Fibroblast of the conjunctiva (primary cell): ENCODE measurements around the gene PRPSAP2.
A peak's percentile ranks its signal among the peaks of the same experiment; 100 is the strongest.
"Not testable (repeated sequence)": the region's sequence is repeated elsewhere in the genome, so short reads cannot be mapped to it uniquely, and the experiment has no call there.

ENCODE experiments used
- DNase-seq: peaks from one replicate; pipeline ENCODE4 v3.0.0-alpha.2; 2010; ENCODE audit warnings: low read depth

PRPSAP2 gene

GRCh38 chr17:18944646-18945045, 86.7 kb downstream of the PRPSAP2 start:
- DNase-seq, result no peak

- DNase-seq, result no peak
Measured at GRCh38 chr17:18946536-18946935, 88.6 kb downstream of the PRPSAP2 start.

DNA sequence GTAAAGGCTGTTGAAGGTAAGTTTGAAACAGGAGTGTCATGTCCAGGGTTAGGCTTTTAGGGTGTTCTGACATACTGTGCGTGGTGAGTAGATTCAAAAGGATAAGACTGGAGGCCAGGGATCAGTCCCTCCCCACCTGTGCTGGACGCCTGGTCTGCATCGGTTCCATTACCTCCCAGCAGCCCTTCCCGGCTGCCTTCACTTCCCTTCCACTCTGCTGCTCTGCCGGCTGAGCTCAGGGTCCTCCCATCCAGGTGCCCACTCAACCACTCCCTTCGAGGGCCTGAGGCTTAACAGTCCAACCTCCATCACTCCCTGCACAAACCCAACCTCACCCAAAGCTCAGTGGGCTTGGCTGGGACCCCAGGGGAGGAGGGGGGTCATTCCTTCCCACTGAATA, 89.9 kb downstream of the PRPSAP2 start:
- DNase-seq, result no peak

DNA sequence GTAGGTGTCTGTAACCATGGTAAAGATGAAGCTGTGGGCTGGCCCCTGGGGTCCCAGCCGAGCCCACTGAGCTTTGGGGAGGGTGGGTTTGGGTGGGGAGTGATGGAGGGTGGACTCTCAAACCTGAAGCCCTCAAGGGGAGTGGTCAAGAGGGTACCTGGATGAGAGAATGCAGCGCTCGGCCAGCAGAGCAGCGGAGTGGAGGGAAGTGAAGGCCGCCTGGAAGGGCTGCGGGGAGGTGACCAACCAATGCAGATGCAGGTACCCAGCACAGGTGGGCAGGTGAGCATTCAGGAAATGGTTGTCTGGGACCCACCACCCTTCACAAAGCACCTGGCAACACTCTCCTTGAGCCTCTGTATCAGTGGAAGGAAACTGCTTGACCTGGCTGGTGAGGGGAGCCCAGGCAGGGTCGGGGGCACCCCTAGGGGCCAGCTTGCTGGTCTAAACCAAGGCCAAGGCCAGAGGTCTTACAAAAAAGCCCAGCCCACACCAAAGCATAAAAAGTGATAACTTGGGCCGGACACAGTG, 90.6 kb downstream of the PRPSAP2 start:
- DNase-seq, result no peak

- no peak for DNase-seq
Measured at GRCh38 chr17:18949566-18949965, 91.6 kb downstream of the PRPSAP2 start.

GRCh38 chr17:18950346-18950745, 92.4 kb downstream of the PRPSAP2 start:
- DNase-seq, result no peak

DNA sequence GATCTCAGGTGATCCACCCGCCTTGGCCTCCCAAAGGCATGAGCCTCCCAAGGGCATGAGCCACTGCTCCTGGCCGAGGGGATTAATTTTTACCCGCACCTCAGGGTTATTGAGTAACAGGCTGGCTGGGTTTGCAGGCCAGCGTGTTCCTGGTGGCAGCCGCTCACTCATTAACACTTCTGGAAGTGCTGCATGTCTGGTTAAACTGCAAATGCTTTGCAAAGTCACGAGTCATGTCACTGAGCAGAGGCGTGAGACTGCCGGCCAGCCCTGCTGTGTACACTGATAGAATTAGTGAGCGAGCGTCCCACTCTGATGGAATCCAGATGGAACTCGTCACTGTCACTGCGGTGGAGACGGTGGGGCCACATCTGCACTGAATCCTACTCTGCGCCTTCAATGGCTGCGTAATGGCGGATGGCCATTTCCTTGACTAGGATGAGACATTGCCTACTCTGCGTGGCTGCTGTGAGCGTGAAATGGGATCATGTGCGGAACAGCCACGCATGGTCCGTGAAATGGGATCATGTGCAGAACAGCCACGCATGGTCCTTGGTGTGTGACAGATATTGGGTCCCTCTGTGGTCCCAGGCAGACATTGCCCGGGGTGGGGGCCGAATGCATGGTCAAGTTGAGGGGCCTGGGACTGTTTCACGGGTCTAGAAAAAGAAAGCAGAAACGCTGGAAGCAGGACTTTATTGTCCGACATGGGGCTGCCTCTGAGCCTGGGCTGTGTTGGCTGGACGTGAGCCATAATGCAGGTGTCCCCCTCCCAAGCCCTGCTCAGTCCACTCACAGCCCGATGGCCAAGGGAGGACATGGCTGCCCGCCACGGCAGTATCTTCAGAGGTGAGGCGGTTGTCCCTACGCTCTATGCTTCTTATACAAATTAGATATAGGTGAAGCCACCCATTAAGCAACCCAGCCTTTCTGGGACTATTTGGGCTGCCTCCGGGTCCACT, 93.3 kb downstream of the PRPSAP2 start:
- no peak for DNase-seq

- DNase-seq, result no peak
Measured at GRCh38 chr17:18951941-18952842, 94.3 kb downstream of the PRPSAP2 start, which contains the start of gene SLC5A10. SLC5A10 (plus strand) TSS chr17:18952165; CDS start chr17:18952206, 41 bp downstream.

GRCh38 chr17:18953231-18953728, 95.3 kb downstream of the PRPSAP2 start:
- no peak for DNase-seq

- no peak for DNase-seq
Measured at GRCh38 chr17:18954321-18954720, 96.4 kb downstream of the PRPSAP2 start.

- DNase-seq, result no peak
Measured at GRCh38 chr17:18955009-18955408, 97.1 kb downstream of the PRPSAP2 start.

- not testable (repeated sequence) for DNase-seq
Measured at GRCh38 chr17:18956021-18956420, 98.1 kb downstream of the PRPSAP2 start.

GRCh38 chr17:18956581-18956980, 98.7 kb downstream of the PRPSAP2 start:
- no peak for DNase-seq

DNA sequence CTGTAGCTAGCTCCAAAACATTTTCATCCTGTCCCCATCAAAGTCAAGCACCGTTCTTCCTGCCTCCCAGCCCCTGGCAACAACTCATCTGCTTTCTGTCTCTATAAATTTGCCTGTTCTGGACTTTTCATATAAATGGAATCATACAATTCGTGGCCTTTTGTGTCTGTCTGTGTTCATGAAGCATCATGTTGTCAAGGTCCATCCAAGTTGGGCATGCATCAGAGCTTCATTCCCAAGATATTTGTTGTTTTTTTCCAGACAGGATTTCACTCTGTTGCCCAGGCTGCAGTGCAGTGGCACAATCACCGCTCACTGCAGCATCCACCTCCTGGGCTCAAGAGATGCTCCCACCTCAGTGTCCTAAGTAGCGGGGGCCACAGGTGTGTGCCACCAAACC, 99.9 kb downstream of the PRPSAP2 start:
- no peak for DNase-seq

- DNase-seq, result no peak
Measured at GRCh38 chr17:18958611-18959010, 100.7 kb downstream of the PRPSAP2 start.

- no peak for DNase-seq
Measured at GRCh38 chr17:18959071-18959844, 101.3 kb downstream of the PRPSAP2 start.

GRCh38 chr17:18959845-18960240, 101.9 kb downstream of the PRPSAP2 start:
- no peak for DNase-seq

- DNase-seq, result no peak
Measured at GRCh38 chr17:18960241-18960665, 102.3 kb downstream of the PRPSAP2 start.

DNA sequence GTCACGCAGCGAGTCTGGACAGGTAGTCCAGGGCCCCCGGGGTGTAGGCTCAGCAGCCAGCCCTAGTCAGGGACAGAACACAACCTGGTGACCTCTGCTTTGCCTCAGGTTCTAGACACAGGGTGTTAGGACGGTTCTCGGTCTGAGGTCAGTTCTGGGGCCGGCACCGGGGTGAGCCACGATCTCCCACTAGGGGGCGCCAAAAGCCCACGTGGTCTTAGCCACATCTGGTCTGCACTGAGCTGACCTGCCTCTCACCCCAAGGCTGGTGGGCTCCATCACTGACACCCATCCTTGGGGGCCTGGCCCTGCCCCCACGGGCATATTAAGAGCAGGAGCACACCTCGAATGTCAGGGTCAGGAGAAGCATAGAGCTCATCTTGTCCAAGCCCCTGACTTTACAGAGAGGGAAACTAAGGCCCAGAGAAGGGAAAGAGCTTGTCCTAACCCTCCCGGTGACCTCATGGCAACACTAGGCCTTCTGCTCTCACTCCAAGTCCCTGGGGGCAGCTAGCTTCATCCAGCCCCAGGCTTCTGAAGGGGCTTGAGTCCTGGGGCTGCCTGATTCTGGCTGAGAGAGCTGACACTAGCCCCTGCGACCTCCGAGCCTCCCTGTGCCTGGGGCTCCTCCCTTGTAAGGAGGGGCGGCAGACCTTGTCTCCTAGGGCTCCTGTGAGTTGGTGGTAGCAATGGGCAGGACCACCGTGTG, 103.0 kb downstream of the PRPSAP2 start:
- DNase-seq, result peak; percentile 32

DNA sequence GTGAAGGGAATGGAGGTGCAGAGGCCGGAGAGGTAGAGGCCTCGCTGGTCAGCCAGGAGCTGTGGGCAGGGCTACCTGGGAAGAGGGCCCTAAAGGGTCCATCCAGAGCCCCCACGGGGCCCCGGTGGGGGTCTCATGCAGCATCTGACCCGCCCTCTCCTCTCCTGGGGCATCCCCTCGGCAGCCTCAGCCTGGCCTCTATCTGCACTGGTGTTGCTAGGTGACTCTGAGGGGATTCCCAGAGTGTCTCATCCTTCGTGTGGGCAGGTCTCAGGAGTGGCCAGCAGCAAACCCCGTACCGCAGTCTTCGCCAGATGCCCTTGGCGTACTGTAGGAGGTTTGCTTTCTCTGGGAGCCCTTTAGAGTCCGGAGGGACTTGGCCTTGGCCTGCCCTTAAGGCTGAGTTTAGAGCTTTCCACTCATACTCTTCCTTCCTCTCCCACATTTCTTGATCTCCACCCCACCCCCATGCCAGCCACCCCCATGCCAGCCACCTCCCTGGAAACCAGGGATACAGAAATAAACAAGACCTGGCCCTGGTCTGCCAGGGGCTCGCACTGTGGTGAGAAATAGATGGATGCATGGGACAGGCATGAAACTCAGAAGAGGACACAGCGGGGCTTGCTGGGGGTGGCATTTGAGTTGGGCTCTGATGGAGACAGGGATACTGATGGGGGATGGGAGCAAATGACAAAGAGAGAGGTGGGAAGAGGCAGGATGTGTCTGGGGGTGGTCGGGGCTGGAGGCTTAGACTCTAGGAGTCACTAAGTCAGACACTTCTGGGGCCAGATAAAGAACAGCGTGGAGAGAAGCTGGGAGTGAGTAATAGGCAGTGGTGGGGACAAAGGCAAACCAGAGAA, 103.9 kb downstream of the PRPSAP2 start:
- no peak for DNase-seq
